ENCODE measurements around the gene PGRMC2.
A peak's percentile ranks its signal among the peaks of the same experiment; 100 is the strongest.
"Not testable (repeated sequence)": the region's sequence is repeated elsewhere in the genome, so short reads cannot be mapped to it uniquely, and the experiment has no call there.

Gene PGRMC2

DNA sequence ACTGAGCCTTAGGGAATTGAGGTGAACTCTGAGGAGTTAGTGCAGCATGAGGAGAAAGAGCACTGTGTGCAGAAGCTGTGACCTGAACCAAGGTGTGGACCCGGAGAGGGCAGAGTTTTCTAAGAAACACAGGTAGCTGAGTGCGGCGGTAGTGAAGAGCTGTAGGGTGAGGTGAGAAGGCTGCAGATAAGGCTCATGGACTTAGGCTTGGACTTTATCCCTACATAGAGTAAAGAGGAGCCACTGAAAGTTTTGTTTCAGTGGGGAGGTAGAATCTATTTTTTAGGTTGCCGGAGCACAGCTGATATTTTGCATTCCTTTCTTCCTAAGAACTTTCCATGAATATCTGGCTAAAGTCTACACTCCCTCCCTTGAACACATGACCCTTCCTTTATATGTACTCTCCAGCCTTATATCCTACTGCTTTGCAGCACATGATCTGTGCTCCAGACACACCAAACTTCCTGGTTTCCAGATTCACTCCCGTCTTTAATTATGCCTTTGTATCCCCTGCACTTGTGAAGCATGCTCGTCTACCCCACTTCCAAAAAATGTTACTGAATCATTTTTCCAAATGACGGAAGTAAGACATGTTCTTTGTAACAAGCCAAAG is 10.6 kb upstream of the PGRMC2 start:
- no peak for DNase-seq

DNA sequence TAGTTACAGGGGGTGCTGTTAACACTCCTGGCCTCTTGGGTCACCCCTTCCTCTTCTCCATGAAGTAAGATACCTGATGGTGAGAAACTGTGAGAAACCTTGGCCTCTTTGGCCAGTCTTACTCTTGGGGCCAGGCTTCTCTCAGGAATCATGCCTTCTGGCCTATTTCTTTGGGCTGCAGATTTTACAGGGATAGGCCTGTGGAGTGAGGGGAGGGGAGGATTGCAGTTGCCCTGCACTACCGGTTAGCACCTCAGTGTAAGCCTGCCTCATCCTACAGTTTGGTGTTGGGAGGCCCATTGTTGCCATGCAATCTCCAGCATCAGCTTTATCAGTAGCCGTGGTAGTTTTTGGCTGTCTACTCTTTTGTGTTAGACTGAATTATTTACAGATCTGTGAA is 7.6 kb upstream of the PGRMC2 start:
- DNase-seq, result no peak

DNA sequence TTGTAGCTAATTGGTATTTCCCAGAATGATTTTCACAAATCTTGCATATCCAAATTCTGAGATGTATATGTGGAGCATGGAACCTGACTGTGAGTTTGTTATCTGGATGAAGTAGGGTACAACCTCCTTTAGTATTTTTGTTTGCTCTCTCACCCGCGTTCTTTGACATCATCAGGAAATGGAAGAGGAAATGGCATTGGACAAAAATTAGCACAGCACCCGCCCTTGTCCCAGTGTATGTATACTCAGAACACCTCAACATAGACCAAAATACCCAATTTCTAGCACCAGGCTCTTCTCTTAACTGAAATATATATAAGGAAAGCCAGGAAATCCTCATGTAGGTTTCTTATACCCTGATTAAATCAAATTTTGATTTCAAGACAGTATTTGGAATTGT is 6.9 kb upstream of the PGRMC2 start:
- DNase-seq, result no peak

DNA sequence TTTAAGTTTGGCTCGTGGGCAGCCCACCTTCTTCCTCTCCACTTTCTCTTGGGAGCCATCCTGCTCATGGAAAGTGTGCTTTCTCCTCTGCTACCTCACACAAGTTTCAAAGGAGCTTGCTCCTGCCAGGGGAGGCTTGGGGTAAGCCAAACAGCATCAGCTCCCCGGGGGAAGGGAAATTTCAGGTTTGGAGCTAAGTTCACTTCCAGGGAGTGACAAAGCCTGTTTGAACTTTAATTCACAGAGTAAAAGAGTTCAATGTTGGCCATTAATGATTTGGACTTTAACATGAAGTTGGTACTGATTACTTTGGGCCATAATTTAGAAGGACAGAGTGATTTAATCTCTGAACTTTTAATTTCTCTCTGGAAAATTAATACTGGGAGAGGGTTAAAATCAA is 4.7 kb upstream of the PGRMC2 start:
- no peak for DNase-seq

GRCh38 chr4:128291096-128291495 is 3.5 kb upstream of the PGRMC2 start:
- no peak for DNase-seq

- DNase-seq, result no peak
These were observed 2.9 kb upstream of the PGRMC2 start for GRCh38 chr4:128290526-128290925.

- DNase-seq, result no peak
These were observed 2.0 kb upstream of the PGRMC2 start for GRCh38 chr4:128289523-128290158.

- peak; percentile 28 for DNase-seq
These were observed 1.1 kb upstream of the PGRMC2 start for GRCh38 chr4:128288689-128289106.

DNA sequence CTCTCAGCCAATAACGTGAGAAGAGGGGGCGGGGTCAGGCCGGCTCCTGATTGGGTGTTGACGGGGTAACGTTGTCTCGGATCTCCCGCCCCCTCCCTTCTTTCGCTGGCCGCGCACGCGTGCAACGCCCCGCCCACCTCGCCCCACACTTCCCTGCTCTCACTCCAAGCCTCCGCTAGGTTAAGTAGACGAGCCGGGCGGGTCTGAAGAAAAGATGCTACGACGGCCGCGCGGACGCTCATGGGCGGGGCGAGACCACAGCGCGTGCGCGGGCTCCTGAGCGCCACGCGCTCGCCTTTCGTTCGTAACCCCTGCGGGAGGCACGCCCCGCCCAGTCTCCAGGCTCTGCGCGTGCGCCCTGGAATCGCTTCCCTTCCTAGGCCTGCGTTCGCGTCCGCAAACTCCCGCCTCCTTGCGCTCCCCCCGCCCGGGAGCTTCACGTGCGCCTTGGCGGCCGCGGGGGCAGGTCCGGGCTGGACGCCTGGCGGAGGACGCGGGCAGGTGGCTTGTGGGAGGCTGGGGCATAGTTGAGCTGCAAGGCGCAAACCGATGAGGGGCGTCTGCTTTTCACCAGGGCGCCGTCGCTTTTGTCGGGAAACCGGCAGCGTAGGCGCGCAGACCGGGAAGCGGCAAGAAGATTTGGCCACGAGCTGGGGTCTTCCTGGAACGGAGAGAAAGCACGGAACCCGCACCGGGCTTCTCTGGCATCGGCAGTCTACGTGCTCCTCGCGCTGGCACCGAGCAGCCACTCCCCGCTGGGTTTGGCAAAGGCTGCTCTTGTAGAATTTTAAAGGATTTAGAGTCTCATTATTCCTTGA is 467 bp upstream of the PGRMC2 start:
- peak; percentile 97 for DNase-seq

GRCh38 chr4:128286474-128287058 is 1.0 kb downstream of the PGRMC2 start:
- DNase-seq, result peak; percentile 19

- peak; percentile 33 for DNase-seq
These were observed 2.3 kb downstream of the PGRMC2 start for GRCh38 chr4:128285085-128285997.

DNA sequence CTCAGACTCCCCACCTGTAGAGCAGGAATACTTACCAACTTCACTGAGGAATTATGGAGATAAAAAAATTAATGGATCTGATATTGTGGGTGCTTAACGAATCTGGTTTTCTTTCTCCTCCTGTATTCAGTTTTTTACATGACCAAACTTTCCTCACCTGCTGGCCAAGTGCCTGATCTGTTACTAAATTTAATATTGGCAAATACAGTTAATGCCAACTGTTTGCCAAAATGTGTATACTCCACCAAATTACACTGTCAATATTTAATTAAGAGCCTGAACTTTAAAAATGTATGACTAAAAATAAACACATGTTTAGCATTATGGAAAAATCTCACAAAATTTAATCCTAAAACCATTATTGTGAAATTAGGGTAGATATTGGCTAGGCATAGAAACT is 3.3 kb downstream of the PGRMC2 start:
- DNase-seq, result no peak

DNA sequence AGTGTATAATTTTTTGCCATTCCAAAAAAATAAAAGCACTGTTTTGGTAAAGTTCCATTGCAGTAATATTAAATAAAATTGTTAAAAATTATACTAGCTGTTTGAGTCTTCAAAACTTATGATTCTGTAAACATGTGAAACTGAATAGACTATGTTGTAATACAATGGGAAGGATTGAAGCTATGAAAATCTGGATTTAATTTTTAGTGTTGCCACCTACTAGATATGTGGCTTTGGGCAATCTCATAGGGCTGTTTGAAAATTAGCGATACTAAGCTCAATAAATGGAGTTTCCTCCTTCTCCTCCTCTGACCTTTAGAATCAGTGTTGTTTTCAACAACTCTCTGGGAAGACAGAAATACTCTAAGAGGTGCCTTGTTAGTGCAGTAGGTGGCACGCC is 4.5 kb downstream of the PGRMC2 start:
- no peak for DNase-seq

- no peak for DNase-seq
These were observed 5.1 kb downstream of the PGRMC2 start for GRCh38 chr4:128282516-128282915.

DNA sequence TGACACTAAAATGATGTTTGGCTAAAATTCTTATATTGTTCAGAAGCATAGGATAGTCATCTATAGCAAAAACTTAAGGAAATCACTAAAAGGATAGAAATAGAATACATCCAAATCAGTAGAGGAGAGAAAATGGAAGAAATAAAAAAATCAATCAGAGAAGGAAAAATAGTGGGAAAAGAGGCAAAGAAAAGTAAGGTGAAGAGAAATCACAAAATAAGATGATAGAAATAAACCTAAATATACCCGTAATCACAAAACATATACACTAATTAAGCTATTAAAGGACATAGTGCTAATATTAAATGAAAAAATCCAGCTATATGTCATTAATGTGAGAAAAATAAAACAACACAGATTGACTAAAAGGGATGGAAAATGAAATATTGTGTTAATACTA is 6.3 kb downstream of the PGRMC2 start:
- no peak for DNase-seq

- DNase-seq, result no peak
These were observed 7.9 kb downstream of the PGRMC2 start for GRCh38 chr4:128279624-128280225.

GRCh38 chr4:128277856-128278255 is 9.8 kb downstream of the PGRMC2 start:
- DNase-seq, result no peak

DNA sequence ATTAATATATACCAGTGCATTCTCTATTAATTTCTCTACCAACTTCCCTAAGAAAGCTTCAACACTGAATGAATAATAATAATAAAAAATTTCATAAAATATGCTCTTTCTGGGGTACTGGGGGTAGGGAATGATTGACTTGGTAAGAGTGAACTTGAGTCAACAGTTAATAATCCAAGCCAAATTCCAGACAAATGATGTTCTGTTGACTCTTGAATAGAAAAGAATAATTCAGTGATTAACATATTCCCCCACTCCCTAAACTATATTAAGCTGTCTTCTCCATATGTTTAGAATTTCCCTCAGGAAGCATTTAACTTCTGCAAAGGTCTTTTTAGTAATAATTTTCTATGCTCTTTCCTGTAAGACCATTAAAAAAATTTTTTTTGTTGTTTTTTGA is 12.3 kb downstream of the PGRMC2 start:
- DNase-seq, result no peak

GRCh38 chr4:128271551-128271950 is 16.1 kb downstream of the PGRMC2 start:
- DNase-seq, result no peak

- no peak for DNase-seq
These were observed 18.6 kb downstream of the PGRMC2 start for GRCh38 chr4:128268970-128269369.

GRCh38 chr4:128267745-128268144 is 19.9 kb downstream of the PGRMC2 start:
- DNase-seq, result no peak

GRCh38 chr4:128267171-128267570 is 20.4 kb downstream of the PGRMC2 start:
- DNase-seq, result not testable (repeated sequence)
